Immature natural killer cell (primary cell): ENCODE results near the gene AGAP3. TPM values are rescaled to one million over a fixed set of nuclear protein-coding genes. Genes with fewer than 3 reads are reported as not detected.

ENCODE experiments used
- polyA plus RNA-seq, 3 donors: library from polyadenylated mRNA; unstranded; fragments of 300-500 nt; fragmentation: Illumina TruSeq; gene quantifications; one replicate each; pipeline ENCODE4 v1.2.3, GENCODE V29; 2021

The AGAP3 gene
- polyA plus RNA-seq, 3 donors from 2014 or later, result 2.8 to 6.3 (median 4.3) TPM

Other genes starting within 250 kb of the AGAP3 start
- not detected for gene AOC1, start 234.0 kb upstream of the AGAP3 start, polyA plus RNA-seq
- gene KCNH2, start 108.2 kb upstream of the AGAP3 start, polyA plus RNA-seq, result not detected
- 1 to 10 TPM in 2 of 3 donors, under 1 TPM in 1; 0.21 to 4.9 (median 2.4) TPM for gene NOS3, start 95.5 kb upstream of the AGAP3 start, polyA plus RNA-seq
- gene ATG9B, start 62.0 kb upstream of the AGAP3 start, polyA plus RNA-seq, result 1 to 10 TPM in 2 of 3 donors, not detected in 1; 1.9 to 5.7 TPM
- 10 to 100 TPM; 17.6 to 26.5 (median 23.3) TPM for gene ABCB8, start 58.0 kb upstream of the AGAP3 start, polyA plus RNA-seq
- not detected for gene ASIC3, start 37.9 kb upstream of the AGAP3 start, polyA plus RNA-seq
- 10 to 100 TPM; 15.6 to 18.9 (median 17.9) TPM for gene CDK5, start 28.6 kb upstream of the AGAP3 start, polyA plus RNA-seq
- 10 to 100 TPM in 2 of 3 donors, 1 to 10 TPM in 1; 6.7 to 19.8 (median 10.9) TPM for gene SLC4A2, start 26.9 kb upstream of the AGAP3 start, polyA plus RNA-seq
- 10 to 100 TPM; 49.0 to 57.6 (median 51.2) TPM for gene FASTK, start 5.7 kb upstream of the AGAP3 start, polyA plus RNA-seq
- gene TMUB1, start 3.0 kb upstream of the AGAP3 start, polyA plus RNA-seq, result 10 to 100 TPM; 47.5 to 57.5 (median 49.6) TPM
- gene GBX1, start 81.2 kb downstream of the AGAP3 start, polyA plus RNA-seq, result not detected
- gene ASB10, start 100.8 kb downstream of the AGAP3 start, polyA plus RNA-seq, result not detected
- not detected for gene H2BK1, start 124.0 kb downstream of the AGAP3 start, polyA plus RNA-seq
- 10 to 100 TPM; 24.2 to 35.4 (median 31.7) TPM for gene ABCF2, start 140.7 kb downstream of the AGAP3 start, polyA plus RNA-seq
- 10 to 100 TPM; 23.0 to 39.2 (median 35.4) TPM for gene CHPF2, start 146.0 kb downstream of the AGAP3 start, polyA plus RNA-seq
- 1 to 10 TPM; 1.2 to 3.9 (median 2.6) TPM for gene SMARCD3, start 162.2 kb downstream of the AGAP3 start, polyA plus RNA-seq